Sciatic nerve (tissue), 1 donor: Measurements from ENCODE around the gene THOC6. TPM values are rescaled to one million over a fixed set of nuclear protein-coding genes. Genes with fewer than 3 reads are reported as not detected.

ENCODE experiments used
- total RNA-seq: library from RNA; stranded (reverse); fragmentation: NEBNext Ultra II Directional; extraction: Animal tissue kit (Norgen Biotek cat#: 25700); gene quantifications from one replicate; pipeline ENCODE4 v1.2.1, GENCODE V29; 2021
- donor health status: DM: no; HTN: no; CAD: no.

Gene THOC6
- total RNA-seq, 1 donor from 2014 or later = 13.6 TPM

Other genes starting within 250 kb of the THOC6 start
- gene ELOB, start 246.8 kb upstream of the THOC6 start, total RNA-seq = 228 TPM
- not detected for gene PRSS33, start 236.5 kb upstream of the THOC6 start, total RNA-seq
- not detected for gene PRSS41, start 225.6 kb upstream of the THOC6 start, total RNA-seq
- gene PRSS21, start 206.8 kb upstream of the THOC6 start, total RNA-seq = 0.40 TPM
- gene ZG16B, start 193.7 kb upstream of the THOC6 start, total RNA-seq = not detected
- 0.36 TPM for gene PRSS22, start 165.9 kb upstream of the THOC6 start, total RNA-seq
- gene FLYWCH2, start 140.8 kb upstream of the THOC6 start, total RNA-seq = 17.7 TPM
- gene FLYWCH1, start 112.1 kb upstream of the THOC6 start, total RNA-seq = 72.5 TPM
- not detected for gene KREMEN2, start 59.8 kb upstream of the THOC6 start, total RNA-seq
- gene PAQR4, start 54.7 kb upstream of the THOC6 start, total RNA-seq = 6.6 TPM
- 1.9 TPM for gene PKMYT1, start 43.6 kb upstream of the THOC6 start, total RNA-seq
- 0.53 TPM for gene CLDN9, start 11.1 kb upstream of the THOC6 start, total RNA-seq
- not detected for gene CLDN6, start 5.9 kb upstream of the THOC6 start, total RNA-seq
- 13.6 TPM for gene TNFRSF12A, start 3.7 kb upstream of the THOC6 start, total RNA-seq
- 65.9 TPM for gene HCFC1R1, start 93 bp upstream of the THOC6 start, total RNA-seq
- gene BICDL2, start 12.9 kb downstream of the THOC6 start, total RNA-seq = 0.22 TPM
- 9.1 TPM for gene MMP25, start 22.5 kb downstream of the THOC6 start, total RNA-seq
- gene IL32, start 41.6 kb downstream of the THOC6 start, total RNA-seq = 32.6 TPM
- not detected for gene ZSCAN10, start 75.3 kb downstream of the THOC6 start, total RNA-seq
- gene ZNF205, start 88.6 kb downstream of the THOC6 start, total RNA-seq = 12.3 TPM
- gene ZNF213, start 111.0 kb downstream of the THOC6 start, total RNA-seq = 9.0 TPM
- gene OR1F1, start 164.2 kb downstream of the THOC6 start, total RNA-seq = not detected
- gene ZNF200, start 211.1 kb downstream of the THOC6 start, total RNA-seq = 7.4 TPM
- 3.0 TPM for gene MEFV, start 232.6 kb downstream of the THOC6 start, total RNA-seq